HG02763 (cell line): ENCODE results near the gene ELOA2.
A peak's percentile ranks its signal among the peaks of the same experiment; 100 is the strongest.
"Not testable (repeated sequence)": the region's sequence is repeated elsewhere in the genome, so short reads cannot be mapped to it uniquely, and the experiment has no call there.

ENCODE experiments used
- ATAC-seq: cut with Tn5 transposase; IDR thresholded peaks from one replicate; pipeline ENCODE4 v1.9.1; 2021; ENCODE audit warnings: mild to moderate bottlenecking, moderate library complexity; ENCODE audit not compliant: unreplicated experiment

The ELOA2 gene, protein sequence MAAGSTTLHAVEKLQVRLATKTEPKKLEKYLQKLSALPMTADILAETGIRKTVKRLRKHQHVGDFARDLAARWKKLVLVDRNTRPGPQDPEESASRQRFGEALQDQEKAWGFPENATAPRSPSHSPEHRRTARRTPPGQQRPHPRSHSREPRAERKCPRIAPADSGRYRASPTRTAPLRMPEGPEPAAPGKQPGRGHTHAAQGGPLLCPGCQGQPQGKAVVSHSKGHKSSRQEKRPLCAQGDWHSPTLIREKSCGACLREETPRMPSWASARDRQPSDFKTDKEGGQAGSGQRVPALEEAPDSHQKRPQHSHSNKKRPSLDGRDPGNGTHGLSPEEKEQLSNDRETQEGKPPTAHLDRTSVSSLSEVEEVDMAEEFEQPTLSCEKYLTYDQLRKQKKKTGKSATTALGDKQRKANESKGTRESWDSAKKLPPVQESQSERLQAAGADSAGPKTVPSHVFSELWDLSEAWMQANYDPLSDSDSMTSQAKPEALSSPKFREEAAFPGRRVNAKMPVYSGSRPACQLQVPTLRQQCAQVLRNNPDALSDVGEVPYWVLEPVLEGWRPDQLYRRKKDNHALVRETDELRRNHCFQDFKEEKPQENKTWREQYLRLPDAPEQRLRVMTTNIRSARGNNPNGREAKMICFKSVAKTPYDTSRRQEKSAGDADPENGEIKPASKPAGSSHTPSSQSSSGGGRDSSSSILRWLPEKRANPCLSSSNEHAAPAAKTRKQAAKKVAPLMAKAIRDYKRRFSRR

GRCh38 chr18:47035156-47035671, at the start of gene ELOA2:
Gene ELOA2 (minus strand): TSS chr18:47035621. CDS start chr18:47035264, 357 bp downstream.
- no peak for ATAC-seq

DNA sequence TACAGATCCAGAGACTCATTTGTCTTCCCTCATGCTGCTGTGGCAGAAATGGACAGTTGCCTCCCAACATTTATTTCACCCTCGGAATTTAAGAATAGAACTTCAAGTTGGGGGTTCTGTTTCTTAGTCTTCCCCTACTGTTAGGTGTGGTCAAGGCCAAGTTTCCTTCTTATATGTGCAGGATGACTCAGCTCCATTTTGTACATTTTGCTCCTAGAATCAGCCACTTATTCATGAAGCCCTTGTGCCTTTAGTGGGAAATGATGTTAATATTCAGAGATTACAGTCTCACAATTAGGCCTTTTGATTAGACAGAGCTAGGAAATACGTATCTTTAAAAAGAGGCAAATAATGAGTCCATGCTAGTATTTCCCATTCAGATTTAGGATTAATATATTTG, 46.2 kb upstream of the ELOA2 start:
- no peak for ATAC-seq

GRCh38 chr18:47080872-47081271, 45.5 kb upstream of the ELOA2 start:
- no peak for ATAC-seq

DNA sequence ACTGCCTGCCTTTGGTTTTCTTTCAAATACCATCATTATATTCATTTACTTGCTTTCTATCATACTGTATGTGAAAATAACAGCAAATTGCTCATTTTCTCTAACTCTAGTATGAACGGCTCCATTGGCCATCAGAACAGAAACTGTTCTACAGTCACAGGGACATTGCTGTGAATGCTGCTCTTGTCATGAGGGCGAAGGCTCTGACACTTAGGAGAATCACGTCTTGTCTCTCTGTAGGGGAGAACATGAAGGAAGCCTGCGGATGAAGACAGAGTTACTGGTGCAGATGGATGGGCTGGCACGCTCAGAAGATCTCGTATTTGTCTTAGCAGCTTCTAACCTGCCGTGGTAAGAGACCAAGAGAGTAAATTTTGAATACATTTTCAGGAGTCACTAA, 41.7 kb upstream of the ELOA2 start:
- ATAC-seq, result no peak

DNA sequence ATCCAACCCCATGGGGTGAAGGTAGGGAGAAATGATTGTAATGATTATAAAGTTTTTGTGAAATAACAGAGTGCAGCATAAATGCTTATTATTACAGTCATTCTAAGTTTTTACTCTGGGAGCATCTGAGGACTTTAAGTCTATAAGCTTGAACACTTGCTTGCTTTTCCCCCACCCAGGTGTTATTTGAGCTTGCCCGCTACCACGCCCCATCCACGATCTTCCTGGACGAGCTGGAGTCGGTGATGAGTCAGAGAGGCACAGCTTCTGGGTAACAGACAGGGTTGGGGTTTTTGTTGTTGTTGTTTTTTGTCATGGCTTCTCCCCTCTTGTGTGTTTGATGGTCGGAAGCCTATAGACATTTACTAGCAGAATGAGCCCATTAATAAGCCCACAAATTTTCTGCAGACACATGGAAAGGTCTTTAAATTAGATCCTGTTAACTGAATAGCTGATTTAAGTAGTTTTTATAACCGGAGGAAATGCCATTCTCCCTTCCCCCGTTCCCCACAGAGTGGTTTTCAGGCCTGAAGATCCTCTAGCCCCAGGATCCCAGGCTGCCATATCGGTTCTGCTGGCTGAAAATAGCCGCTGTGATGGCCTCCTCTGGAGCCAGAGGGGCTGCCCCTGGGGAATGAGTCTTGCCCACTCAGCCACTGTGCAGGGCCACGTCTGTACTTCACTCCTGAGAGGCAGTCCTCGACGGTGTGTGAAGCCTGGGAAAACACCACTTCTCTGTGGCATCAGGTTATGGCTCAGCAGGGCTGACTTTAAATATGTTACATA, 39.9 kb upstream of the ELOA2 start:
- no peak for ATAC-seq

DNA sequence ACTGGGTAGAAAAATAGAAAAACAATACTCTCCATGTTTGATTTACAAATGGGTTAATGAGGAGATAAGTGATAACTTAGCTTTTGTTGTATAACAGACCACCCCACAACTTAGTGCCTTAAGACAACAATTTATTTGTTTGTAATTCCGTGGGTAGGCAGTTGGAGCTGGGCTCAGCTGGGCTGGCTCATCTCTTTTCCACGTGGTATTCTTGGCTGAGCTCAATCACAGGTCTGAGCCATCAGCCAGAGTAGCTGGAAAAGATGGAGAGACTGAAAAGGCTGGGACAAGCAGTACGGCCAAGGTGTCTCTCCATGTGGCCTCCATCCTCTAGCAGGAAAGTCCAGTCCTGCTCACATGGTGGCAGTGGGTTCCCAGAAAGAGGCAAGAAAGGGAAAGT, 32.2 kb upstream of the ELOA2 start:
- no peak for ATAC-seq

- no peak for ATAC-seq
Measured at GRCh38 chr18:47063096-47063495, 27.7 kb upstream of the ELOA2 start.

- no peak for ATAC-seq
Measured at GRCh38 chr18:47062471-47062870, 27.1 kb upstream of the ELOA2 start.

GRCh38 chr18:47054369-47054768, 18.9 kb upstream of the ELOA2 start:
- no peak for ATAC-seq

DNA sequence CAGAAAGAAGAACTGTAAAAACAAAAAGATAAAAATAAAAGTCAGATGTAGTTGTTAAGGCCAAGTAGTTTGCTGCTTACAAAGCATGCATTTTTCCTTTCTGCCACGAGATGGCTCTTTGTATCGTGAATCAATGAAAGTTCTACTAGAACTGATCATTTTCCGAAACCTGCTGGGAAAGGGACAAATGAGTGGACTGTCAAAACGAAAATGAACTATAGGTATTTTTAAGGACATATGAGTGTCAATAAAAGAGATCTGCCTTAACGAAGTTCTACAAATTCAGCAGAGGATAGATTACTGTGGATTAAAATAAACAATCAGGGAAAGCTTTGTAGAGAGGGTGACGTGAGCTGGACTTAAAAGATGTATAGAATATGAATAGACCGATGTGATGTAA, 15.0 kb upstream of the ELOA2 start:
- no peak for ATAC-seq

GRCh38 chr18:47040982-47041381, 5.6 kb upstream of the ELOA2 start:
- no peak for ATAC-seq

DNA sequence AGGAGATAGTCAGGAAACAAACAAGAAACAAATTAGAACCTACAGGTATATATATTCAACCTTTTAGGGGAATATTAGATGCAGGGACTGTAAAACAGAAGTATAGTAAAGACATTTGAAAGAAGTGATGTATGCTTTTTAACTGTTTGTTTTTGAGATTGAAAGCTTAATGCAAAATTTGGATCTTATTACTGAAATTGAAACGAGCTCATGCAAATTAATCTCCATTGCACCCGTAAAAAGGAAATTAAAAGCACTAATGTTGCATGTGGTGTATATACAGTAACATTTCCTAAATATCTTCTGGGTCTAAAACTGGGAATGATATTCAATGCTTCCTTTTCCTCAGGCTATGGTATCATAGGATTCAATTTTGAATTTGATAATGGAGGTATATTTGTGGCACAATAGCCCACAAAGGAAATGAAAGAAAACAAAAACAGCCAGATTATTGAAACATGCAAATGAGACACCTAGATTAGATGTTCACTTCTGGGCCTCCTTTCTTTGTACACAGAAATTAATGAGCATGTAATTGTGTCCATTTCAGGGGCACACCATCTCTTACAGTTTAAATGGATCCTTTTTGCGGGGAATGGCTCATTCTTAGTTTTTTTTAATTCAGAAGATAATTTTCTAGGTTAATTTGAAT, 1.6 kb upstream of the ELOA2 start:
- ATAC-seq, result no peak

DNA sequence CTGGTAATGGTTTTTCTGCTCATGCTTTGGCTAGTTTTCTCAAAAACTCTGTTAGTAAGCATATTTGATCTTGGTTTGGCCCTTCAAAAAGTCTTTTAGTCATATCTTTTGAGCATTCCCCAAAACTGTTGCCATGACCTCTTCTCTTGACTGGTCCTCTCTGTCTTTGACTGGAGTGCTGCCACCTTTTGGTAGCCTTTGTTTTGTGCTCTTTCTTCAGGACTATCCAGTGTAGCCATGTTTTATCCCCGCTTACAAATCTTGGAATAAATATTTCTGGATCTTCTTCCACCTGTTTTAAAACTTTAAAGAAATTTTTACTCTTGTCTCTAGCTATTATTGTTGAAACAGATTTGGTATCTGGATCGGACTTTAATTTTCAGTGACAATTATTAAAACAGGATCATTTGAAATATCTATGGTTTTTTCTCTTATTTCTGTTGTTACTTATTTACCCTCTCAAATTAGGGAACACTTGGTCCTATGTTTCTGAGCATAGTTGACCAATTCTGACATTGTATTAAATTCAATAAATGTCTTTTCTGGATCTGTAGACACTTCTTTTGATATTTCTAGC, 965 bp upstream of the ELOA2 start:
- ATAC-seq, result peak; percentile 57

GRCh38 chr18:47034591-47034990, 830 bp downstream of the ELOA2 start:
- ATAC-seq, result not testable (repeated sequence)

DNA sequence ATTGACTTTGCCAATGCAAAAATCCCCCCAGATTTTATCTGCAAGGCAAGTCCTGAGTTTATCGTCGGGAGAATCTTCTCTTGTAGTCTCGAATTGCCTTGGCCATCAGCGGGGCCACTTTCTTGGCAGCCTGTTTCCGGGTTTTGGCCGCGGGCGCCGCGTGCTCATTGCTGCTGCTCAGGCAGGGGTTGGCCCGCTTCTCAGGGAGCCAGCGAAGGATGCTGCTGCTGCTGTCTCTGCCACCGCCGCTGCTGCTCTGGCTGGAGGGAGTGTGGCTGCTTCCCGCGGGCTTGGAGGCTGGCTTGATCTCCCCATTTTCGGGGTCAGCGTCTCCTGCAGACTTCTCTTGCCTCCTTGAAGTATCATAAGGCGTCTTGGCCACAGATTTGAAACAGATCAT, 2.5 kb downstream of the ELOA2 start:
- no peak for ATAC-seq

DNA sequence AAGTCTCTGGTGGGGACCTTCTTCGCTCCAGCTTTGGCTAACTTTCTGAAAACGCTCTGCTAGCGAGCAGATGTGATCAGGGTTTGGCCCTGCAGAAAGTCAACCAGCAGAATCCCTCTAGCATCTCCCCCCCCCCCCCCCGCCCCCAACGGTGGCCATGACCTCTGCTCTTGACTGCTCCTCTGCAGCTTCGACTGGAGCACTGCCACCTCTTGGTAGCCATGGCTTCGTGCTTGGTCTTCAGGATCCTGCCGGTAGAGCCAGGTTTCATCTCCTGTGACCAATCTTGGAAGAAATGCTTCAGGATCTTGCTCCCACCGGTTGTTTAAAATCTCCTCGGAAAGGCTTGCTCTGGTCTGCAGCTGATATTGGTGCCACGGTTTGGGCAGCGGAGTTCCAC, 4.5 kb downstream of the ELOA2 start:
- not testable (repeated sequence) for ATAC-seq

GRCh38 chr18:47029684-47030353, 5.6 kb downstream of the ELOA2 start:
- ATAC-seq, result not testable (repeated sequence)

- not testable (repeated sequence) for ATAC-seq
Measured at GRCh38 chr18:47028738-47029137, 6.7 kb downstream of the ELOA2 start.

DNA sequence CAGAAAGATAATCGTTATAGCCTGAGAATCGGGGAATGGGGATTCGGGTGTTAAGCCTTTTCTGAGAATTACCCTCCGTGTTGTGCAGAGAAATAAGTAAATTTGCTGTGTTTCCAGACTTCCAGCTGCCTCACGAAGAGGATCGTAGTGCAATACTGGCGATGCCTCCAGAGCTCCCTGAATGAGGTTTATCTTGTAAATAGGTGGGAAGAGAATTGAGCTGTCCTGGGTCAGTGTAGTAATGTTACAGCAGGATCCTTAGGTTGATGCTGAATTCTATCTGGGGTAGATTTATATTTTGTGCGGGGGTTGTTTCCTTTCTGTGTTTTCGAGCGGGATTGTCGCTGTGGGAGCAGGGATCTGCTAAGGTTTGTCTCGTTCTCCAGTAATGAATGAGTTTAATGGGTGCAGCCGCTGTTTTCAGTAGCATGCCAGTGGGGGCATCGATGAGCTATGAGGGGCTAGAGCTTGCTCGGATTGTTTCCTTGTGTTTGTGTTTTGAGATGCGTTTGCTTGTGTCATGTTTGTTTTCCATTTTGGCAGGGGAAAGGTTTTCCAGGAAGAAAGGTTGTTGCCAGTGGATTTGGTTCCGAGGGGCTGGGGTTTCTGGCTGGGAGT, 9.8 kb downstream of the ELOA2 start:
- ATAC-seq, result not testable (repeated sequence)
